PC-9 (cell line): ENCODE measurements around the gene UST. TPM values are rescaled to one million over a fixed set of nuclear protein-coding genes. Genes with fewer than 3 reads are reported as not detected.

Experiments used
- BruUV-seq: library from RNA; stranded (reverse); fragments of 400-500 nt; replicated peaks from 2 replicates; lab custom pipeline; 2021; lab: Mats Ljungman, UMichigan
- CTCF ChIA-PET: fragments of 300-600 bp; sonication (Branson Sonifier 250); formaldehyde crosslinking; loops from one replicate; lab custom pipeline; 2022; ENCODE audit warnings: antibody characterized with exemption; lab: Charles Lee
- POLR2A ChIA-PET: fragments of 300-600 bp; sonication (Branson Sonifier 250); formaldehyde crosslinking; loops from one replicate; lab custom pipeline; 2022; ENCODE audit warnings: antibody characterized with exemption; ENCODE audit not compliant: unreplicated experiment; lab: Charles Lee
- DNase-seq, 2 experiments: peaks; one replicate each; pipeline versions ENCODE4 v3.0.0 to v3.0.0-alpha.2; 2015 to 2022; ENCODE audit warnings: mixed read lengths in 1 of 2
- H2AFZ ChIP-seq: fragments of 200-600 bp; sonication (generic); 2 replicates; pipeline ENCODE4 v1.8.1; 2017; ENCODE audit warnings: antibody characterized with exemption
- H3F3A ChIP-seq: fragments of 200-600 bp; sonication (generic); 2 replicates; pipeline ENCODE4 v1.8.1; 2017; ENCODE audit warnings: antibody characterized with exemption, mild to moderate bottlenecking, low read depth; ENCODE audit not compliant: insufficient read depth
- H3K27ac ChIP-seq: fragments of 200-600 bp; sonication (generic); 2 replicates; pipeline ENCODE4 v1.6.1; 2016; ENCODE audit warnings: mixed run types
- H3K27me3 ChIP-seq: fragments of 200-600 bp; sonication (generic); 2 replicates; pipeline ENCODE4 v1.6.1; 2016; ENCODE audit warnings: low read depth, mixed run types; ENCODE audit not compliant: insufficient read depth
- H3K36me3 ChIP-seq: fragments of 200-600 bp; sonication (generic); 2 replicates; pipeline ENCODE4 v1.6.1; 2016; ENCODE audit warnings: low read depth, mixed run types
- H3K4me1 ChIP-seq: fragments of 200-600 bp; sonication (generic); replicated peaks from 2 replicates; pipeline ENCODE4 v1.6.1; 2016; ENCODE audit warnings: mixed run types; ENCODE audit not compliant: insufficient read depth
- H3K4me2 ChIP-seq: fragments of 200-600 bp; sonication (generic); 2 replicates; pipeline ENCODE4 v1.6.1; 2017; ENCODE audit warnings: mixed run types
- H3K4me3 ChIP-seq: fragments of 200-600 bp; sonication (generic); 2 replicates; pipeline ENCODE4 v1.6.1; 2016; ENCODE audit warnings: mixed run types
- H3K79me2 ChIP-seq: fragments of 200-600 bp; sonication (generic); 2 replicates; pipeline ENCODE4 v1.6.1; 2017; ENCODE audit warnings: low read depth, mixed run types
- H3K9me2 ChIP-seq: fragments of 200-600 bp; sonication (generic); 2 replicates; pipeline ENCODE4 v1.8.1; 2017; ENCODE audit warnings: mild to moderate bottlenecking; ENCODE audit not compliant: insufficient read depth
- H3K9me3 ChIP-seq: fragments of 200-600 bp; sonication (generic); 2 replicates; pipeline ENCODE4 v1.8.1; 2016; ENCODE audit warnings: low read depth; ENCODE audit not compliant: insufficient read depth
- H4K20me1 ChIP-seq: fragments of 200-600 bp; sonication (generic); 2 replicates; pipeline ENCODE4 v1.8.1; 2017; ENCODE audit not compliant: insufficient read depth
- EZH2 ChIP-seq: fragments of 200-600 bp; sonication (generic); IDR thresholded peaks from 2 replicates; pipeline ENCODE4 v1.8.0; 2017; ENCODE audit warnings: antibody characterized with exemption, low read depth
- intact Hi-C: fragments of 100-400 bp; cut with micrococcal nuclease; formaldehyde crosslinking; loops from one replicate; pipeline ENCODE4 v1.10.0; 2022; ENCODE audit not compliant: unreplicated experiment
- total RNA-seq: library from RNA; stranded (reverse); gene quantifications from 2 replicates; pipeline ENCODE4 v1.2.3, GENCODE V29; 2021
- TF ChIP-seq, protein P1 (sequence below): fragments of 200-600 bp; sonication (generic); conservative IDR thresholded peaks from 2 replicates; pipeline ENCODE4 v1.6.1; 2017; ENCODE audit warnings: mixed run types, antibody characterized with exemption, mild to moderate bottlenecking, moderate library complexity

UST gene
- total RNA-seq, 1 experiment from 2014 or later = 4.2 TPM

DNA sequence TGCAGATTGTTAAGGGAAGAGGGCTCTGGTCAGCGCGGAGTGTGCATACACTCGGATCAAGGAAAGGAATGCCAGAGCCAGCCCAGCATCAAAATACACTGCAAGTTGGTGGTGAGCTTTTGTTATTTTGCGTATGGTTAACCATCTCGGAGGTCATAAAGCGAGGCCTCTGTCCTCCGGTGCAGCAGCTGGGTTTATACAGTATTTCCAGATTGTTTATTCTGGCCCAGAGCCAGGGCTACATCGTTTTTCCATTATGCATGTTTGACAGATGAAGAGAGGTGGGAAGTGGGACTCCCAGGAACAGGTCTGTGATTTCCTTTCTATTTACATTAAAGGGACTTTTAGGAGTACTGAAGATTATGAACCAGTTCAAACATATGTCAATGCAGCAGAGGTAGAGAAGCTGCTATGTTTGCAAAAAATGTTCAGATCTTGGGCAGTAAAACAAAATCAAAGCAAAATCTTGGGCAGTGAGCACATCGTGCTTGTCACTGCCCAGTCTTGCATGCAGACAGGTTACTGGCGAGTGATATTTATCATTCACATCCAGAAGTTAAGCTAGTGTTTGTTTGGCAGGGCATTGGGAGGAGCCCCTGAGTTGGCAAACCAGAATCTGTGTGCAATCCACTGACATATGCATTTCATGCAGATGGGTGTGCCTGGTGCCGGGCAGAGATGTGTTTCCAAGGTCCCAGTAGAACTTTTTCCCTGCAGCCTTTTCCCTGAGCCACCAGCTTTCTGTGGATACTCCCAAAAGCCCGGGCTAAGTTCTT is 314.3 kb downstream of the UST start:
- H2AFZ ChIP-seq = no peak overlapping the region
- H3K4me3 ChIP-seq = no peak overlapping the region
- no peaks in the 10 kb centered on the region for H3K79me2 ChIP-seq
- intact Hi-C loops = no loop called here
- no TSS peak for BruUV-seq
- H3K36me3 ChIP-seq = no peaks in the 10 kb centered on the region
- POLR2A ChIA-PET = no interaction called here
- DNase-seq = peak in 1 of 2 experiments; percentile 29
- TF ChIP-seq EZH2 = no peak
- TF ChIP-seq, protein P1, sequence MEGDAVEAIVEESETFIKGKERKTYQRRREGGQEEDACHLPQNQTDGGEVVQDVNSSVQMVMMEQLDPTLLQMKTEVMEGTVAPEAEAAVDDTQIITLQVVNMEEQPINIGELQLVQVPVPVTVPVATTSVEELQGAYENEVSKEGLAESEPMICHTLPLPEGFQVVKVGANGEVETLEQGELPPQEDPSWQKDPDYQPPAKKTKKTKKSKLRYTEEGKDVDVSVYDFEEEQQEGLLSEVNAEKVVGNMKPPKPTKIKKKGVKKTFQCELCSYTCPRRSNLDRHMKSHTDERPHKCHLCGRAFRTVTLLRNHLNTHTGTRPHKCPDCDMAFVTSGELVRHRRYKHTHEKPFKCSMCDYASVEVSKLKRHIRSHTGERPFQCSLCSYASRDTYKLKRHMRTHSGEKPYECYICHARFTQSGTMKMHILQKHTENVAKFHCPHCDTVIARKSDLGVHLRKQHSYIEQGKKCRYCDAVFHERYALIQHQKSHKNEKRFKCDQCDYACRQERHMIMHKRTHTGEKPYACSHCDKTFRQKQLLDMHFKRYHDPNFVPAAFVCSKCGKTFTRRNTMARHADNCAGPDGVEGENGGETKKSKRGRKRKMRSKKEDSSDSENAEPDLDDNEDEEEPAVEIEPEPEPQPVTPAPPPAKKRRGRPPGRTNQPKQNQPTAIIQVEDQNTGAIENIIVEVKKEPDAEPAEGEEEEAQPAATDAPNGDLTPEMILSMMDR = no peak
- no peaks in the 10 kb centered on the region for H4K20me1 ChIP-seq
- no peaks in the 10 kb centered on the region for H3K27me3 ChIP-seq
- no peaks in the 10 kb centered on the region; the same call in 1 of the 2 replicates for H3F3A ChIP-seq
- H3K4me2 ChIP-seq = 0 out of 2 replicates have a peak overlapping the region, but pooled peaks have one; percentile 28
- H3K4me1 ChIP-seq = peaks cover 12% of the 10 kb centered on the region; the same call in 1 of the 2 replicates
- H3K27ac ChIP-seq = no peak overlapping the region
- H3K9me3 ChIP-seq = no peaks in the 10 kb centered on the region
- H3K9me2 ChIP-seq = no peaks in the 10 kb centered on the region
- CTCF ChIA-PET = no interaction called here

DNA sequence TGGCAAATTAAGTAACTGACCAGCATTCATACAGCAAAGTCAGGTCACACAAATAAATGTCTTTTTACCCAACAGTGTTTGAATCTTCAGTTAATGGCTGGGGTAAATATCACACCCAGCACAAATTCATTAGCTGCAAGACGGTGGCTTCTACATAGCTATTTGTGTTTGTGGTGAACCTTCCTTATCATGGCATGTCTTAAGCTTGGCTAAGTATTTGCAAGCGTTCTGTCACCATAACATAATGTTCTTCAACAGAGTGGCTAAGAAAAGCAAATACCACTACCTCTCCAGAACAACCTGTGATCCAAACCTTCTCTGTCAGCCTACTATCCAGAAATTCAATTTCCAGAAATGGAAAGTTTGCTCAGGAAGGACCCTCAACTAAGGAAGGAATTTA is 315.1 kb downstream of the UST start:
- H3K79me2 ChIP-seq = no peaks in the 10 kb centered on the region
- DNase-seq = no peak
- H3K4me1 ChIP-seq = peaks cover 12% of the 10 kb centered on the region; the same call in 1 of the 2 replicates
- H3F3A ChIP-seq = no peaks in the 10 kb centered on the region; the same call in 1 of the 2 replicates
- H3K27ac ChIP-seq = no peak overlapping the region
- no peak overlapping the region for H3K4me2 ChIP-seq
- no peaks in the 10 kb centered on the region for H3K9me3 ChIP-seq
- BruUV-seq = no TSS peak
- no peaks in the 10 kb centered on the region for H4K20me1 ChIP-seq
- H3K4me3 ChIP-seq = no peak overlapping the region
- intact Hi-C loops = no loop called here
- no peak for TF ChIP-seq EZH2
- TF ChIP-seq, protein P1 = no peak
- H2AFZ ChIP-seq = no peak overlapping the region
- ChIA-PET POLR2A (no interaction called here), CTCF (no interaction called here)
- H3K9me2 ChIP-seq = no peaks in the 10 kb centered on the region
- H3K27me3 ChIP-seq = no peaks in the 10 kb centered on the region
- H3K36me3 ChIP-seq = no peaks in the 10 kb centered on the region

DNA sequence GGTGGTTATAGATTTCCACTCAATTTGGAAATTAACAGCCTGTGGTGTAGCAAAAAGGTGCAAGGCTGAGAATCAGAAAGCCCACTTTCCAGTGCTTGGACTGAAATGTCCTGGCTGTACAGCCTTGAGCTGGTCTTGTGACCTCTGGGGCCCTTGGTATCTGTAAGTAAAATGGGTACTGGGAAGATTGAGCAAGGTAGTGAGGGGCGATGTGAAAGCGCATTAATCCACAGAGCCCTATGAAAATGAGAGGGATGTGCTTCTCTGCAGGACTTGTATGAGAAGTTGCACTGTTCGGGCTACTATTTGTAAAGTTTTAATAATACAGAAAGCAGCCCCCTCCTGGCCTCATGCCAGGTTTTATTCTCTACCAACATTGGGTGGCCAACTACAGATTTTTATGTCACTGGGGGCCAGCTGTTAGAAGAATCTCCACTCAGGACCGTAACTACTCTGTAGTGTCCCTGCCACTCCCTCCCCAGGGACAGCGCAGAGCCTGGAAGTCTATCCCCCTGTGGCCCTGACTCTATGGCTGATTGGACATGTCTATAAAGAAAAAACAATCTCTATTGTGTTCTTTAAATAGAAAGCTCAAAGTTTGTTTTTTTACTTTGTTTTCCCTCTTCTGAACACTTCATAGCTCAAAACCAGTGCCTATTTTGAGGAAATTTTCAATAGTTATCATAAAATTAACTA is 316.0 kb downstream of the UST start:
- Histone ChIP-seq H3K79me2 (no peaks in the 10 kb centered on the region), H3K9me2 (no peaks in the 10 kb centered on the region), H3K4me2 (no peak overlapping the region), H3K4me3 (no peak overlapping the region), H2AFZ (no peak overlapping the region), H4K20me1 (no peaks in the 10 kb centered on the region), H3K27me3 (no peaks in the 10 kb centered on the region), H3K36me3 (no peaks in the 10 kb centered on the region), H3K27ac (no peak overlapping the region), H3F3A (no peaks in the 10 kb centered on the region; the same call in 1 of the 2 replicates), H3K4me1 (peaks cover 12% of the 10 kb centered on the region; the same call in 1 of the 2 replicates), H3K9me3 (no peaks in the 10 kb centered on the region)
- CTCF ChIA-PET = interaction anchor here (0.6 kb wide), 1 partner anchor 441 kb away, joined by 3 read pairs; no protein-coding TSS in a partner anchor
- intact Hi-C loops = no loop called here
- no TSS peak for BruUV-seq
- TF ChIP-seq EZH2 = no peak
- TF ChIP-seq, protein P1 = no peak
- no peak for DNase-seq
- POLR2A ChIA-PET = no interaction called here
